Hepatocyte (in vitro differentiated cells): Measurements from ENCODE around the gene CLSTN1. TPM values are rescaled to one million over a fixed set of nuclear protein-coding genes. Genes with fewer than 3 reads are reported as not detected.

Source experiments
- DNase-seq: peaks from one replicate; pipeline ENCODE4 v3.0.0-alpha.2; 2016; ENCODE audit warnings: low spot score
- H2AFZ ChIP-seq: fragments of 200-600 bp; sonication (generic); 2 replicates; pipeline ENCODE4 v1.6.0; 2016; ENCODE audit warnings: antibody characterized with exemption, mild to moderate bottlenecking
- H3K27ac ChIP-seq: fragments of 200-600 bp; sonication (generic); 2 replicates; pipeline ENCODE4 v1.5.1; 2016; ENCODE audit warnings: mild to moderate bottlenecking
- H3K27me3 ChIP-seq: fragments of 200-600 bp; sonication (generic); 2 replicates; pipeline ENCODE4 v1.6.1; 2016
- H3K36me3 ChIP-seq: fragments of 200-600 bp; sonication (generic); replicated peaks from 2 replicates; pipeline ENCODE4 v1.5.1; 2016; ENCODE audit warnings: low read depth; ENCODE audit not compliant: insufficient read depth
- H3K4me1 ChIP-seq: fragments of 200-600 bp; sonication (generic); 2 replicates; pipeline ENCODE4 v1.5.1; 2016; ENCODE audit warnings: mild to moderate bottlenecking, moderate library complexity; ENCODE audit not compliant: insufficient read depth
- H3K4me2 ChIP-seq: fragments of 200-600 bp; sonication (generic); 2 replicates; pipeline ENCODE4 v1.6.0; 2016
- H3K4me3 ChIP-seq: fragments of 200-600 bp; sonication (generic); 2 replicates; pipeline ENCODE4 v1.5.1; 2016; ENCODE audit warnings: mild to moderate bottlenecking
- H3K79me2 ChIP-seq: fragments of 200-600 bp; sonication (generic); 2 replicates; pipeline ENCODE4 v1.6.0; 2017; ENCODE audit warnings: mild to moderate bottlenecking
- H3K9me2 ChIP-seq: fragments of 200-600 bp; sonication (generic); replicated peaks from 2 replicates; pipeline ENCODE4 v1.6.0; 2017; ENCODE audit warnings: mild to moderate bottlenecking; ENCODE audit not compliant: insufficient read depth
- H3K9me3 ChIP-seq: fragments of 200-600 bp; sonication (generic); 2 replicates; pipeline ENCODE4 v1.5.1; 2016; ENCODE audit warnings: low read depth, mild to moderate bottlenecking
- H4K20me1 ChIP-seq: fragments of 200-600 bp; sonication (generic); 2 replicates; pipeline ENCODE4 v1.6.0; 2016; ENCODE audit warnings: mild to moderate bottlenecking; ENCODE audit not compliant: insufficient read depth, poor library complexity, severe bottlenecking
- EZH2 ChIP-seq: fragments of 200-600 bp; sonication (generic); IDR thresholded peaks from 2 replicates; pipeline ENCODE4 v1.6.1; 2016; ENCODE audit warnings: antibody characterized with exemption, mild to moderate bottlenecking, borderline replicate concordance
- EZH2phosphoT487 ChIP-seq: fragments of 200-600 bp; sonication (generic); IDR thresholded peaks from one replicate; pipeline ENCODE4 v1.6.1; 2018; ENCODE audit warnings: antibody characterized with exemption, mild to moderate bottlenecking, low read depth, moderate library complexity; ENCODE audit not compliant: unreplicated experiment, severe bottlenecking
- WGBS: methylation state at CpG from one replicate; pipeline ENCODE4 v1.1.6; 2016; ENCODE audit warnings: low lambda C conversion rate; ENCODE audit errors: missing lambda C conversion rate; 5-methylcytosine and 5-hydroxymethylcytosine counted together
- polyA plus RNA-seq: library from polyadenylated mRNA; unstranded; fragments of >200 nt; fragmentation: Nextera tagmentation; extraction: Ambion mirVana; gene quantifications from 2 replicates; pipeline ENCODE4 v1.2.1, GENCODE V29; 2016
- total RNA-seq: library from RNA; depleted of rRNA; stranded (reverse); fragments of >200 nt; gene quantifications from 2 replicates; pipeline ENCODE4 v1.2.3, GENCODE V29; 2014
- TF ChIP-seq, protein P1 (sequence below): fragments of 200-600 bp; sonication (generic); IDR thresholded peaks from 2 replicates; pipeline ENCODE4 v1.5.1; 2016; ENCODE audit warnings: antibody characterized with exemption, mild to moderate bottlenecking; ENCODE audit not compliant: poor library complexity

Gene CLSTN1
- total and polyA plus RNA-seq, 2 experiments from 2014 or later, result 47.7 to 74.2 TPM

- Histone ChIP-seq H2AFZ (no peak overlapping the region), H3K36me3 (no peaks in the 10 kb centered on the region)
- 78% methylated on average over 7 of the region's 7 CpGs for WGBS
Observed at GRCh38 chr1:9699361-9699760, 124.4 kb downstream of the CLSTN1 start.

GRCh38 chr1:9696793-9697192, 127.0 kb downstream of the CLSTN1 start:
- Histone ChIP-seq H3K4me1 (no peaks in the 10 kb centered on the region), H3K79me2 (no peaks in the 10 kb centered on the region), H2AFZ (no peak overlapping the region), H4K20me1 (no peaks in the 10 kb centered on the region), H3K27ac (no peak overlapping the region), H3K4me2 (no peak overlapping the region), H3K36me3 (no peaks in the 10 kb centered on the region), H3K4me3 (no peak overlapping the region), H3K9me3 (no peaks in the 10 kb centered on the region), H3K9me2 (no peaks in the 10 kb centered on the region), H3K27me3 (peaks cover 4% of the 10 kb centered on the region)
- DNase-seq, result no peak
- no peak for TF ChIP-seq EZH2phosphoT487
- TF ChIP-seq EZH2, result no peak
- TF ChIP-seq, protein P1, sequence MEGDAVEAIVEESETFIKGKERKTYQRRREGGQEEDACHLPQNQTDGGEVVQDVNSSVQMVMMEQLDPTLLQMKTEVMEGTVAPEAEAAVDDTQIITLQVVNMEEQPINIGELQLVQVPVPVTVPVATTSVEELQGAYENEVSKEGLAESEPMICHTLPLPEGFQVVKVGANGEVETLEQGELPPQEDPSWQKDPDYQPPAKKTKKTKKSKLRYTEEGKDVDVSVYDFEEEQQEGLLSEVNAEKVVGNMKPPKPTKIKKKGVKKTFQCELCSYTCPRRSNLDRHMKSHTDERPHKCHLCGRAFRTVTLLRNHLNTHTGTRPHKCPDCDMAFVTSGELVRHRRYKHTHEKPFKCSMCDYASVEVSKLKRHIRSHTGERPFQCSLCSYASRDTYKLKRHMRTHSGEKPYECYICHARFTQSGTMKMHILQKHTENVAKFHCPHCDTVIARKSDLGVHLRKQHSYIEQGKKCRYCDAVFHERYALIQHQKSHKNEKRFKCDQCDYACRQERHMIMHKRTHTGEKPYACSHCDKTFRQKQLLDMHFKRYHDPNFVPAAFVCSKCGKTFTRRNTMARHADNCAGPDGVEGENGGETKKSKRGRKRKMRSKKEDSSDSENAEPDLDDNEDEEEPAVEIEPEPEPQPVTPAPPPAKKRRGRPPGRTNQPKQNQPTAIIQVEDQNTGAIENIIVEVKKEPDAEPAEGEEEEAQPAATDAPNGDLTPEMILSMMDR, result no peak
- 98% methylated on average over 2 of the region's 2 CpGs for WGBS

More at GRCh38 chr1:9699361-9699760, 124.4 kb downstream of the CLSTN1 start:
- Histone ChIP-seq H4K20me1 (no peaks in the 10 kb centered on the region), H3K4me3 (no peak overlapping the region), H3K9me3 (no peaks in the 10 kb centered on the region), H3K4me2 (no peak overlapping the region), H3K27me3 (no peaks in the 10 kb centered on the region), H3K4me1 (no peaks in the 10 kb centered on the region), H3K27ac (no peak overlapping the region), H3K79me2 (no peaks in the 10 kb centered on the region), H3K9me2 (no peaks in the 10 kb centered on the region)
- DNase-seq, result no peak
- TF ChIP-seq, protein P1, result no peak
- no peak for TF ChIP-seq EZH2
- no peak for TF ChIP-seq EZH2phosphoT487

- H3K4me3 ChIP-seq, result no peak overlapping the region
- H4K20me1 ChIP-seq, result no peaks in the 10 kb centered on the region
- H3K4me1 ChIP-seq, result no peaks in the 10 kb centered on the region
- 92% methylated on average over 5 of the region's 5 CpGs for WGBS
- no peak for DNase-seq
- H3K79me2 ChIP-seq, result no peaks in the 10 kb centered on the region
- H3K36me3 ChIP-seq, result no peaks in the 10 kb centered on the region
- H3K4me2 ChIP-seq, result no peak overlapping the region
- H3K9me2 ChIP-seq, result no peaks in the 10 kb centered on the region
- H3K27me3 ChIP-seq, result peaks cover 25% of the 10 kb centered on the region
- H3K27ac ChIP-seq, result no peak overlapping the region
- no peak overlapping the region for H2AFZ ChIP-seq
- no peak for TF ChIP-seq EZH2phosphoT487
- no peak for TF ChIP-seq EZH2
- TF ChIP-seq, protein P1, result no peak
- no peaks in the 10 kb centered on the region for H3K9me3 ChIP-seq
Observed at GRCh38 chr1:9691691-9692090, 132.1 kb downstream of the CLSTN1 start.

- no peak overlapping the region for H2AFZ ChIP-seq
- TF ChIP-seq, protein P1, result no peak
- TF ChIP-seq EZH2, result no peak
- peaks cover 25% of the 10 kb centered on the region for H3K27me3 ChIP-seq
- DNase-seq, result no peak
- no peak overlapping the region for H3K4me3 ChIP-seq
- H3K4me2 ChIP-seq, result no peak overlapping the region
- H3K27ac ChIP-seq, result no peak overlapping the region
- H3K9me3 ChIP-seq, result no peaks in the 10 kb centered on the region
- H4K20me1 ChIP-seq, result no peaks in the 10 kb centered on the region
- H3K4me1 ChIP-seq, result no peaks in the 10 kb centered on the region
- H3K9me2 ChIP-seq, result no peaks in the 10 kb centered on the region
- H3K36me3 ChIP-seq, result no peaks in the 10 kb centered on the region
- H3K79me2 ChIP-seq, result no peaks in the 10 kb centered on the region
- WGBS, result 76% methylated on average over 6 of the region's 6 CpGs
Observed at GRCh38 chr1:9691108-9691445, 132.7 kb downstream of the CLSTN1 start.
